HG03064 (cell line): ENCODE results near the gene BANP.
"Not testable (repeated sequence)": the region's sequence is repeated elsewhere in the genome, so short reads cannot be mapped to it uniquely, and the experiment has no call there.

Experiments used
- ATAC-seq: cut with Tn5 transposase; IDR thresholded peaks from one replicate; pipeline ENCODE4 v1.9.1; 2021; ENCODE audit warnings: low read depth; ENCODE audit not compliant: unreplicated experiment

BANP gene

DNA sequence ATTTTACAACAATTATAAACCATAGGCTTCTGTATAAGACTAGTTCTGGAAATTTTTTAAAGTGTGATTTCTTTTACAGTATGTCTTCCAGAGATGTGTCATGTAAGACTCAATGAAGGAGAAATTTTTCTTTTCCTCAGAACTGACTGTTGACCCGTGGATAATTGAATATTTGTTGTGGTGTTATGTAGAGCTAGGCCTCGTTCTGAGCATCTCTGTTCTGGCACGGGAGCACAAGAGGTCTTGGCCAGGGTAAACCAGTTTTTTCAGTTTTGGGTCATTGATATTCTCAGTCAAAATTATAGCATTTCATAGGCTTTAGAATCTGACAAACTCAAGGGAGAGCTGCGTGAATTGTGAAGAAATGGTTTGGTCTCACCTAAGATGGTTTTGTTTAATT, 39.0 kb downstream of the BANP start:
- ATAC-seq: not testable (repeated sequence)

DNA sequence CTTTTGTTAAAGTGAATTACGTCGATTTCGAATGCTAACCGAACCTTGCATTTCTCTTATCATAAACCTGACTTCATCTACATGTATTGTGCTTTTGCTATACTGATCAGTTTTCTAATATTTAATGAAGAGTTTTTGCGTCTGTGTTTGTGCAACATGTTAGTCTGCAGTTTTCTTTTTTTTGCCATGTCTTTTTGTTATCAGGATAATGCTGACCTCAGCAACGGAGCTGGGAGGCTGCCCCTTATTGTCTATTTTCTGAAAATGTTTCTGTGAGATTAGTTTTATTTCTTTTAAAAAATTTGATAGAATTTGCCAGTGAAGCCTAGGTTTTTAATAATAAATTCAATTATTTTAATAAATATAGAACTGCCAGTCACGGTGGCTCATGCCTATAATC, 40.9 kb downstream of the BANP start:
- ATAC-seq: not testable (repeated sequence)

DNA sequence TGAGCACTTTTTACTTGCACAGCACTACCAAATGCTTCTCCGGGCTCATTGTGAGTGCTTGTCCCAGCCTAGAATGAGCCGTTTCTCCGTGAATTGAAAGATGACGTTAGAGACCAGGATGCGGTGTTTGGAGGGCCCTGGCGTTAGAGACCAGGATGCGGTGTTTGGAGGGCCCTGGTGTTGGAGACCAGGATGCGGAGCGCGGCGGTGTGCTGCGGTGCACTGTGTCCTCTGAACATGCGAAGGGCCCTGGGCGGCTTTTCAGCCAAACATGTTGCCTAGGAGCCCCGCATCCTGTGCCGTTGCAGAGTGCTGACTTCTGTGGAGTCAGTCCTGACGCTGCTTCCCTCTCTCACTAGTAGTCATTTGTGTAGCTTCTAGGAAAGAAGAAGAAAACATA, 42.7 kb downstream of the BANP start:
- no peak for ATAC-seq

DNA sequence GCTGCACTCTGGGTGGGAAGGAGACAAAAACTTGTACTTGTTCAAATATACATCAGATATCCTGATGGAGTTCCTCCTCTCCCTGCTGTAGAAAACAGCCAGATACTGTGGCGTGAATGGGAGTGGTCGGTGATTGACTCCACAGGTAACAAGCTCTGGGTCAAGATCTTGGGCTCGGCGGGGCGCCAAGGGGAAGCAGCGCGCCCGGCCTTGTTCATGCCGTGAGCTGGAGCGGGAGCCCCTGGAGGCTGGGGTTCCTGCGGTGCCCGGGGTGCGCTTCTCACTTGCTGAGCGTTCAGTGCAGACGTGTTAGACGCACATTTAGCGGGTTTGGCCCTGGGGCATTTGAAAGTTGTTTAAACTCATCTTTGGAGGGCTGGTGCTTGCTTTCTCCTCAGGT, 44.4 kb downstream of the BANP start:
- no peak for ATAC-seq

DNA sequence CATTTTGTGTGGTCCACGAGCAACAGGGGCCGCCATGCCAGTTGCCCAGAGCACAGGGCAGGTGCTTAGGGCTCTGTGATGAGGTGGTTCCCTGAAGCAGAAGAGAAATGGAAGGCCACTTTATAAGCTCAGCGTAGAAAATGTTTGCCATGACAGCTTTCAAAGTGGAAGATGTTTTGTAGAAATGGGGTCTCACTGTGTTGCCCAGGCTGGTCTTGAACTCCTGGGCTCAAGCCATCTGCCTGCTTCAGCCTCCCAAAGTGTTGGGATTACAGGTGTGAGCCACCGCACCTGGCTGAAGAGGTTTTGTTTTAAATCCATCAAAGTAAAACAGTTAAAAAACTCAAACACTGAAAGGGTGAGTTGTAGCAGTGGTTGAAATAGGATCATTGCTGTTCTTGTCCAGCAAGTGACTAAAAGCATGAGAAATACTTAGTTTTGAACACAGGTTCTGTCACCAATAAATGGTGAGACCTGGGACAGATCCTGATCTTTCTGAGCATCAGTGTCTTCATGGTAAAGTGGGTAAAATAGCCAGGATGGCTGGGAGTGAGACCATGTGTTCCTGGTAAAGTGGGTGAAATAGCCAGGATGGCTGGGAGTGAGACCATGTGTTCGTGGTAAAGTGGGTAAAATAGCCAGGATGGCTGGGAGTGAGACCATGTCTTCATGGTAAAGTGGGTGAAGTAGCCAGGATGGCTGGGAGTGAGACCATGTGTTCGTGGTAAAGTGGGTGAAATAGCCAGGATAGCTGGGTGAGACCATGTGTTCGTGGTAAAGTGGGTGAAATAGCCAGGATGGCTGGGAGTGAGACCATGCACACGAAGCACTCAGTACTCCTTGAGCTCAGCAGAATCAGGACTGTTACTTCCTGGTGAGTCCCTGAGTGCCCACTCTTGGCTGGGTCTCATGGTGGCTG, 46.0 kb downstream of the BANP start:
- ATAC-seq: no peak

DNA sequence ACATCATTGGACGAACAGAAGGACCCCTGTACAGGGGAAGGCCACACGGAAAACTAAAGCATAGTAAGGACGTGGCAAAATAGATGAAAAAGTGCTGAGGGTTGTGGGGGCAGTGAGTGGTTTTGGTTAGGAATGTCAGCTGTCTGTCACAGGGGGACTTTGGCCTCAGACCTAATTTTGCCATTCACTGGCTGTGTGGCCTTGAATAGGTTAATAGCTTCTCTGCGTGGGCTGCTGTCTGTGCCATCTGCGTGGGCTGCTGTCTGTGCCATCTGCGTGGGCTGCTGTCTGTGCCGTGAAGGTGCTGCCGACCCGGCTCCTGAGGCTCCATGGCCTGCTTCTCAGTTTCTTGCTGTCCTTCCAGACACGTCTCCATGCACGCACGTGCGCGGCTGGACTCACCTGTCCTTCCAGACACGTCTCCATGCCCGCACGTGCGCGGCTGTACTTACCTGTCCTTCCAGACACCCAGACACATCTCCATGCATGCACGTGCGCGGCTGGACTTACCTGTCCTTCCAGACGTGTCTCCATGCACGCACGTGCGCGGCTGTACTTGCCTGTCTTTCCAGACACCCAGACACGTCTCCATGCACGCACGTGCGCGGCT, 47.1 kb downstream of the BANP start:
- not testable (repeated sequence) for ATAC-seq

DNA sequence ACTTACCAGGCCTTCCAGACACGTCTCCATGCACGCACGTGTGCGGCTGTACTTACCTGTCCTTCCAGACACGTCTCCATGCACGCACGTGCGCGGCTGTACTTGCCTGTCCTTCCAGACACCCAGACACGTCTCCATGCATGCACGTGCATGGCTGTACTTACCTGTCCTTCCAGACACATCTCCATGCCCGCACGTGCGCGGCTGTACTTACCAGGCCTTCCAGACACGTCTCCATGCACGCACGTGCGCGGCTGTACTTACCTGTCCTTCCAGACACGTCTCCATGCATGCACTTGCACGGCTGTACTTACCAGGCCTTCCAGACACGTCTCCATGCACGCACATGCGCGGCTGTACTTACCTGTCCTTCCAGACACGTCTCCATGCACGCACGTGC, 47.8 kb downstream of the BANP start:
- not testable (repeated sequence) for ATAC-seq

DNA sequence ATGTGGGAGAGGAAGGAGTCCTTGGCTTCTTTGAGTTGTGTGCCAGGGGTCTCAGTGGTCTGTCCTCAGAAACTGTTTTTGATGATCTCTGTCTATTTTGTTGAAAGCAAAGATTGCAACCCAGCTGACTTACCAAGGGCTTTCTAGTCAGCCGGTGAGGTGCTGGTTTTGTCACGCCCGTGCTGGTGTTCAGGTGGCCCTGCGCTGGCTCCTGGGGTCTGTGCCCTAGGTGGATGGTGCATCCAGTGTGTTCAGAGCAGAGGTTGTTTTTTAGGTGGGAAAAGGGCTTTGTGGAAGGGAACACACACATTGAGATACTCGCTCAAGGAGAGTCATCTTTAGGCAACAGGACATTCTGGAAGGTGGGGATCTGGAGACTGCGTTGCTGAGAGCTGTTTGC, 51.0 kb downstream of the BANP start:
- ATAC-seq: no peak

DNA sequence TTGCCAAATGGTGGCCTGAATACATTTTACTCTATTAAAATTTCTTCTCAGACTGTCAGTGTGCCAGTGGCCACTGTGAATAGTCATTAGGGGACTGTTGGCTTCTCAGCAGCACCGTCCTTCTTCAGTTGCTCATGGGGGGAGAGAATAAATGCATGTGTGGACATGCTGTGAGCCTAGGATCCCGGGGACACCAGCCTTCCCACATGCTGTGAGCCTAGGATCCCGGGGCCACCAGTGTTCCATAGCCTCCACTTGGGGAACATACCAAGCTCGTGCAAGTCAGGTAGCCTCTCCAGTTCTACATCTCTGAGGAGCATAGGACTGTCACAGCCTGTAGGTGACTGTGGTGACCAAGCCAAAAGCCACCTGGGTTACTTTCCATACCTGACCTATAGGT, 51.5 kb downstream of the BANP start:
- no peak for ATAC-seq

DNA sequence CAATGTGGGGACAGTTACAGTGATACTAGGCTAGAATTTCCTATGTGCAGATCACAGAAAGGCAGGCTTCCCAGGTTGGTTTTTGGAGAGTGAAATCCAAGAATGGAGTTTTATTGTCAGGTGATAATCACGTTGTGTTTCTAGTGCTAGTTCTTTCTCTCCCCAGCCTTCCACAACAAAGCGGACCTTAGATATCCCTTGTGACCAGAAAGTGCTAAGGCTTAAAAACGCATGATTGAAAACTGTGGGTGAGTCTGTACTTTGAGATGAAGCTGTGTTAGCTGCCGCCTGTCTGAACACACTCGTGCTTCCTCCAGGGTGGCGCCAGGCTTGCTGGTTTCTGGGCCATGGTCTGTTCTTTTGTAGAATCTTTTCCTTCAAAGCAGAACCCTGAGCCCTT, 52.1 kb downstream of the BANP start:
- ATAC-seq: no peak

DNA sequence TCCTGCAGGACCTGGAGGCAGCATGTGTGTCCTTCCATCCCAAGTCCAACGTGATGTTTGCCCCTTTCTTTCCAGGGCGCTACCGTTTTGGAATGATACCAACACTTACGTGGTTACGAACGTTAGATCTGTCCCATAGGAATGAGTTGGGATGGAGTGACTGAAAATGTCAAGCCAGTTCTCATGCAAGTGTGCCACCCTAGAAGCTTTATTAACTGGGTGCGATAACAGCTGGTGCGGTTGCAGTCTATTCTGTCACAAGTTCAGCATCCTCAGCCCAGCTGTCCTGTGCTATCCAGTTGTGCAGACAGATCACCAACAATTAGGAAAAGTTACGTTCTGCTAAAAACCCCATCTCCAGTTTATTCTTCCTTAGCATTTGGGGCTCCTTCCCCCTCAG, 52.5 kb downstream of the BANP start:
- ATAC-seq: no peak

DNA sequence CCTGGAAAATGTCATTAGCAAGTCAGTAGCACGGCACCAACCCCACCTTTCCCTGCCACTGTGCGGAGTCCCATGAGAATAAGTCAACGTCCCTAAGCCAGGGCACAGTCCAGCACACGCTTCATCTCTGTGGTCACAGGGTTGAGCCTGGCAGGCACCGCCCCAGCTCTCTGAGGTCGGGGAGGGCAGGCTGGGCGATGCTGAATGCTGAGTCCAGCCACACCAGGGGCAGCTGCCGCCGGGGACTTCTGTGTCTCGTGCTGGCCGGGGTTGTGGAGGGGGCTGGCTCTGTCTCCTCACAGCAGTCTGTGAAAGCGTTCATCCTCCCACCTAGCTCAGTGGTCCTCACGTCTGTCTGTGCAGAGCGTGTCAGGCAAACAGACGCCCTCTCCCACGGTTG, 53.2 kb downstream of the BANP start:
- ATAC-seq: no peak

DNA sequence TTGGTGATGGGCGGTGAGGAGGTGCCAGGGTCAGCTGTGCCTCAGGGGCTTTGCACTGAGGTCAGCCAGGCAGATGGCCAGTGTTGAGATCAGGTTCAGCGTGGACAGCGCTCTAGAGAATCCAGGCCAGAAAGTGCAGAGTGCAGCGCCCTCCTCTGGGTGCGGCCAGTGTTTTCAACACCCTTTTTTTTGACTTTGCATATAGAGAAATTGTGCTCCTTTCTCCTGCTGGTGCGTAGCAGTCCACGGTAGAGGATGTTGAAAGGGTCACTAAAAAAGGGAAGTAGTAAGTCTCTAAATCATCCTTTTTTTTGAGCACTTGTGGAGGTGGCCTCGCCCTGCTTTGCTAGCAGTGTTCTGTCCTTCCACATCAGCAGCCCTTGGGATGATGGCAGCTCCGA, 53.9 kb downstream of the BANP start:
- no peak for ATAC-seq

DNA sequence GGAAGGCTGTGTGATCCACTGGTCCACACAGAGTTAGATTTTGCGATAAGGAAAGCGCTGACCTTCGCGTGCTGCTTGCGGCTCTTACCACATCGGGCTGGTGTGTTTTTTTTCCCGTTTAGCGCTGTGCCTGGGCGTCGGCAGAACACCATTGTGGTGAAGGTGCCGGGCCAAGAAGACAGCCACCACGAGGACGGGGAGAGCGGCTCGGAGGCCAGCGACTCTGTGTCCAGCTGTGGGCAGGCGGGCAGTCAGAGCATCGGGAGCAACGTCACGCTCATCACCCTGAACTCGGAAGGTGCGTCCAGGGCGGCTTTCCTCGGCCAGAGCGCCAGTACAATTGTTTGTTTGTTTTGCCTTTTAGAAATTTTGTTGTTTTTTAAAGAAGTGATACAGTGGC, 54.7 kb downstream of the BANP start:
- no peak for ATAC-seq

DNA sequence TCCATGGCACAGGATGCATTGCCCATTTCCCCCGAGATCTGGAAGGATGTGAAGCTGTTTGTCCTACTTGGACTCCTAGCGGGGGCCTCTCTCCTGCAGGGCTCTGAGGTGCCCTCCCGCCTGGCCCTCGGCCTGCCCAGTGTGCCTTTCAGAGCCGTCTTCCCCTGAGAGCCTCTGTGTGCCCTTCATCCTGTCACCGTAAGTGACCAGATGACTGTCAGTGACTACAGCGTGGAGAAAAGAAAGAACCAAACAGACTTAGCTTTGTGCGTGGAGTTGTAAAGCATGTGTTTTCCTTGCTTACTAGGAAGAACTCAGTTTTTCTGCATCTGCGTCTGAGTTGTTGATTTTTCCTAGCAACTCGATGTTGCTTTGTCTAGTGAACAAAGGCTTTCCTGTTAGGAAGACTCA, 56.1 kb downstream of the BANP start:
- no peak for ATAC-seq

DNA sequence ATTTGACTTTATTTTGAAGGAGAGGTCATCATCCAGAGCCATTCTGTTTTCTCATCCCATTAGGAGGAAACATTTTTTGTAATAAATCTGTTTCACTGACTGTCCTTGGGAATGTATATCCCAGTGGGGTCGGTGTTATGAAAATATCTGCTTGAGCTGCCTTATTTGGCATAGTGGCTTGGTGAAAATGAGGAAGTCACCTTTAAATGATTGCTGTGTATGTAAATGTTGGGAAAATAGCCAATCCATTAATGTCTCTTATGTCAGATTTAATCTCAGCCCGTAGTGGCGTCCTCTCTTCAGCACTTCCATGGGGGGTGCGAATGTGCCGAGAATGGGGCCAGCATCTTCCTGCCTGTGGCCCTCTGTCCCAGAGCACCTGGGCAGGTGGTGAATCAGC, 57.6 kb downstream of the BANP start:
- ATAC-seq: no peak

DNA sequence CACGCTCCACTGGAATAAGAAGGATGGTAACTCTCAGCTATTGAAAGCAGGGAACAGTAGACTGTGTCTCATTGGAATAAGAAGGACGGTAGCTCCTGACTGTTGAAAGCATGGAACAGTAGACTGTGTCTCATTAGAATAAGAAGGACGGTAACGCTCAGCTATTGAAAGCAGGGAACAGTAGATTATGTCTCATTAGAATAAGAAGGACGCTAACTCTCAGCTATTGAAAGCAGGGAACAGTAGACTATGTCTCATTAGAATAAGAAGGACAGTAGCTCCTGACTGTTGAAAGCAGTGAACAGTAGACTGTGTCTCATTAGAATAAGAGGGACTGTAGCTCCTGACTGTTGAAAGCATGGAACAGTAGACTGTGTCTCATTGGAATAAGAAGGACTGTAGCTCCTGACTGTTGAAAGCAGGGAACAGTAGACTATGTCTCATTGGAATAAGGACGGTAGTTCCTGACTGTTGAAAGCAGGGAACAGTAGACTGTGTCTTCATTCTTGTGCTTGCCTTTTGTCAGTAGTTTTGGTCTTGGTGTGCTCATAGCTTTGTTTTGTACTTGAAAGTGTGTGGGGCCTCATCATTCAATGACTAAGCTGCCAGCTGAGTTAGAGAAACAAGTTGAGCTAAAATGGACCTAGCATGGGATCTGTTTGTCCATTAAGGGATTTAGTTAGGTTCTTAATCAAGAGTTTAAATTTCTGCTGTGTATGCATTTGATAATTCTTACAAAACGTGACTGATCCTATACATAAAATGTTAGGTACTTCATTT, 58.5 kb downstream of the BANP start:
- no peak for ATAC-seq

DNA sequence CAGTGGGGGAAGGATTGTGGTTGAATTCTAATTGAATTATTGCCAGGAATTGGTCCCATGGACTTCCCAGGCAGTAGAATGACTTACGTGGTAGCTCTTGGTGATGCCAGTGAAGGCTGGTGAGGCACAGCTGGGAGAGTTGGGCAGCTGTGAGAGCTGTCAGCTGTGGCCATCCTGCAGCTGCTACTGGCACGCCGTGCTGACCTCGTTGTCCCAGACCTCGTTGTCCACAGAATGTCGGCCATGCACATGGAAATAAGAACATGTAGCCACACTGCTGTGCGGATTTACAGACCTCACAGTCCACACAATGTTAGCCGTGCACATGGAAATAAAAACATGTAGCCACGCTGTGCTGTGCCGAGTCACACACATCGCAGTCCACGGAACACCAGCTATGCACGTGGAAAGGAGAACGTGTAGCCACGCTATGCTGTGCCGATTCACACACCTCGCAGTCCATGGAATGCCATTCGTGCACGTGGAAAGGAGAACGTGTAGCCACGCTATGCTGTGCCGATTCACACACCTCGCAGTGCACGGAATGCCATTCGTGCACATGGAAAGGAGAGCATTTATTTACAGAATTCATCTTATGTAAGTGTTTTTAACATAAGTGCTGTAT, 59.2 kb downstream of the BANP start:
- no peak for ATAC-seq

DNA sequence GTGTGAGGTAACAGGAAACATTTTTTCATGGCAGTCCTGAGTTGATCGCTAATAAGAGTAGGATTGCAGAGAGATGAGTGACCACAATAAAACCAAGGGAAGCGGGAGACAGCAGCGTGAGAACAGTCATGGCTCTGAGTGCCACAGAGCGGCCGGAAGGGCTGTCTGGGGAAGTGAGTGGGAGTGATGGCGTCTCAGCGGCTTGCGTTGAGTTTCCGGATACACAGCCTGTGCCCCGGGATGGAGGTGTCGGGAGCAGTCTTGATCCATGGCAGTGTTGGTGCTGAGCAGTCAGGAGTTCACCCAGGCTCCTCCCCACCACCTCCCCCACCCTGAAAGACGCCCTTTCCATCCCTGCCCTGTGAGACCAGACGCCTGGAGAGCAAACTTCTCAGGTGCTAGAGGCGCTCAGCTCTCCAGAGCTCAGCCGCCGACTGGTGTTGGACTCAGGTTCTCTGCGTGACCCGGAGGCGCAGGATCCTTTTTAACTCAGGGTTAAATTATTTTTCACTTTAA, 59.8 kb downstream of the BANP start:
- no peak for ATAC-seq

DNA sequence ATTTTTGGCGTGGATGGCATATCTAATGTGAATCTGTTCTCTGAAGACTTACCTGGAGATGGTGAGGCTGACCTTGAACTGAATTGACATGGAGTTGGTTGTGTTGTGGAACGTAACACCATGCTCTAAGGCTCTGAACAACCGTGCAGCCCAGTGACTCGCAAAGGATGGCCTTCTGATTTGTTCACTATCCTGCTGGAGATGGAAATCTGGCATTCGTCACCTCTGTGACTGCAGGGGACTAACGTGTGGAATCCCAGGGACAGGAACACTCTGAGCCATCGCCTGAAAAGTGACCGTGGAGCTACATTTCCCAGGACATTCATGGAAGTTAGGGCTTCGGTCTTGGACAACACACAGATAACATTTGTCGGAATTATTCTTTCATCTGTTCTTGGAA, 61.1 kb downstream of the BANP start:
- ATAC-seq: no peak

DNA sequence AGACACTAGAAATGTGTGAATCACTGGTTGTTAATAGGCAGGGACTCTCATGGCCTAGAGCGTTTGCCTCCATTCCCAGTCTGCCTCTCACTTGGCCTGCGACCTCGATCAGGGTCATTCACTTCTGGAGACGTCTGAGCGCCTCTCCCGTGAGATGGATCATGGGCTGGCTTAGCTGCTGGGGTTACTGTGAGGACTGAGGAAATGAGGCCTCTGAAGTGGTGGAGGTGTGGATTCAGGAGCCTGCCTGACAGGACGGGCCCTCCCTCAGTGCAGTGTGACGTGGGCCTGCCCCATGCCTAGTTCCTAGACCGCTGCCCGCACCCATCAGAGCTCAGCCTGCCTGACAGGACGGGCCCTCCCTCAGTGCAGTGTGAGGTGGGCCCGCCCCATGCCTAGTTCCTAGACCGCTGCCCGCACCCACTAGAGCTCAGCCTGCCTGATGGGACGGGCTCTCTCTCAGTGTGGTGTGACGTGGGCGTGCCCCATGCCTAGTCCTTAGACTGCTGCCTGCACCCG, 61.9 kb downstream of the BANP start:
- no peak for ATAC-seq
